Ammon's horn (tissue), 1 donor: ENCODE measurements around the gene ENOX1.
A peak's percentile ranks its signal among the peaks of the same experiment; 100 is the strongest.
"Not testable (repeated sequence)": the region's sequence is repeated elsewhere in the genome, so short reads cannot be mapped to it uniquely, and the experiment has no call there.

Source experiments
- DNase-seq: peaks from one replicate; pipeline ENCODE4 v3.0.0-alpha.2; 2016; ENCODE audit warnings: low spot score

ENOX1 gene

GRCh38 chr13:43431290-43431716 is 355.5 kb downstream of the ENOX1 start:
- DNase-seq: no peak

GRCh38 chr13:43428545-43429296 is 358.1 kb downstream of the ENOX1 start:
- no peak for DNase-seq

- no peak for DNase-seq
These were observed 360.4 kb downstream of the ENOX1 start for GRCh38 chr13:43426355-43426754.

GRCh38 chr13:43425234-43425633 is 361.5 kb downstream of the ENOX1 start:
- no peak for DNase-seq

GRCh38 chr13:43424412-43424811 is 362.4 kb downstream of the ENOX1 start:
- no peak for DNase-seq

- DNase-seq: no peak
These were observed 364.7 kb downstream of the ENOX1 start for GRCh38 chr13:43422116-43422515.

- not testable (repeated sequence) for DNase-seq
These were observed 369.9 kb downstream of the ENOX1 start for GRCh38 chr13:43416842-43417241.

- DNase-seq: not testable (repeated sequence)
These were observed 370.4 kb downstream of the ENOX1 start for GRCh38 chr13:43416408-43416807.

GRCh38 chr13:43415903-43416391 is 370.8 kb downstream of the ENOX1 start:
- DNase-seq: not testable (repeated sequence)

GRCh38 chr13:43414111-43414510 is 372.7 kb downstream of the ENOX1 start:
- no peak for DNase-seq

- DNase-seq: peak; percentile 68
These were observed 375.0 kb downstream of the ENOX1 start for GRCh38 chr13:43411741-43412140.

GRCh38 chr13:43411211-43411610 is 375.6 kb downstream of the ENOX1 start:
- peak; percentile 54 for DNase-seq

GRCh38 chr13:43408274-43408673 is 378.5 kb downstream of the ENOX1 start:
- no peak for DNase-seq

- no peak for DNase-seq
These were observed 379.7 kb downstream of the ENOX1 start for GRCh38 chr13:43407023-43407581.

GRCh38 chr13:43405457-43405856 is 381.3 kb downstream of the ENOX1 start:
- no peak for DNase-seq

- no peak for DNase-seq
These were observed 384.4 kb downstream of the ENOX1 start for GRCh38 chr13:43402380-43402779.

- DNase-seq: peak; percentile 17
These were observed 385.4 kb downstream of the ENOX1 start for GRCh38 chr13:43401361-43401760.

GRCh38 chr13:43397111-43397510 is 389.7 kb downstream of the ENOX1 start:
- DNase-seq: no peak

GRCh38 chr13:43391036-43391435 is 395.7 kb downstream of the ENOX1 start:
- no peak for DNase-seq

- no peak for DNase-seq
These were observed 396.2 kb downstream of the ENOX1 start for GRCh38 chr13:43390619-43391018.

GRCh38 chr13:43389983-43390382 is 396.8 kb downstream of the ENOX1 start:
- no peak for DNase-seq

GRCh38 chr13:43389573-43389972 is 397.2 kb downstream of the ENOX1 start:
- no peak for DNase-seq

GRCh38 chr13:43388282-43389034 is 398.3 kb downstream of the ENOX1 start:
- DNase-seq: no peak
